GM23338 (cell line): Measurements from ENCODE around the gene ALDH9A1. TPM values are rescaled to one million over a fixed set of nuclear protein-coding genes. Genes with fewer than 3 reads are reported as not detected.

ENCODE experiments used
- CREB1 ChIP-seq: fragments of 250-450 bp; sonication (Bioruptor Pico); IDR thresholded peaks from 2 replicates; pipeline ENCODE4 v1.5.0; 2020; ENCODE audit warnings: low read depth, mild to moderate bottlenecking, moderate library complexity
- EZH2phosphoT487 ChIP-seq: fragments of 200-600 bp; sonication (generic); IDR thresholded peaks from one replicate; pipeline ENCODE4 v1.8.1; 2018; ENCODE audit warnings: antibody characterized with exemption; ENCODE audit not compliant: unreplicated experiment
- NANOG ChIP-seq: IDR thresholded peaks from 2 replicates; pipeline ENCODE4 v1.6.1; 2016; ENCODE audit warnings: antibody characterized with exemption, borderline replicate concordance
- POLR2AphosphoS5 ChIP-seq: IDR thresholded peaks from 2 replicates; pipeline ENCODE4 v1.6.1; 2016; ENCODE audit warnings: antibody characterized with exemption, low read depth
- STAT1 ChIP-seq: IDR thresholded peaks from one replicate; pipeline ENCODE4 v1.6.1; 2016; ENCODE audit warnings: antibody characterized with exemption; ENCODE audit not compliant: unreplicated experiment
- ZNF114 ChIP-seq: fragments of 250-450 bp; sonication (Bioruptor Pico); IDR thresholded peaks from 2 replicates; pipeline ENCODE4 v1.5.0; 2020; ENCODE audit warnings: mild to moderate bottlenecking, moderate library complexity
- ZNF331 ChIP-seq: fragments of 250-450 bp; sonication (Bioruptor Pico); IDR thresholded peaks from 2 replicates; pipeline ENCODE4 v1.5.0; 2020; ENCODE audit warnings: low read depth, mild to moderate bottlenecking, moderate library complexity
- polyA plus RNA-seq: library from polyadenylated mRNA; unstranded; fragments of >200 nt; fragmentation: Nextera tagmentation; extraction: Ambion mirVana; gene quantifications from 2 replicates; pipeline ENCODE4 v1.2.1, GENCODE V29; 2016
- total RNA-seq: library from RNA; depleted of rRNA; stranded (reverse); fragments of >200 nt; shearing (Covaris generic); gene quantifications from 2 replicates; pipeline ENCODE4 v1.2.3, GENCODE V29; 2014
- TF ChIP-seq, protein P1 (sequence below): fragments of 250-450 bp; sonication (Bioruptor Pico); IDR thresholded peaks from 2 replicates; pipeline ENCODE4 v1.5.0; 2020; ENCODE audit warnings: mild to moderate bottlenecking, moderate library complexity
- TF ChIP-seq, protein P2 (sequence below): IDR thresholded peaks from 2 replicates; pipeline ENCODE4 v1.6.1; 2016; ENCODE audit warnings: antibody characterized with exemption
- TF ChIP-seq, protein P3 (sequence below): IDR thresholded peaks from one replicate; pipeline ENCODE4 v1.6.1; 2018; ENCODE audit warnings: antibody characterized with exemption; ENCODE audit not compliant: unreplicated experiment
- TF ChIP-seq, protein P4 (sequence below), 2 experiments: fragments of 200-600 bp in 1 of 2; sonication (generic) in 1 of 2; conservative IDR thresholded peaks; 2 replicates each; pipeline versions ENCODE4 v1.5.1 to v1.6.1; 2016 to 2017; ENCODE audit warnings: antibody characterized with exemption in 2 of 2, low read depth in 2 of 2, mild to moderate bottlenecking in 2 of 2, moderate library complexity in 1 of 2

Gene ALDH9A1
- total and polyA plus RNA-seq, 2 experiments from 2014 or later: 50.6 to 59.2 TPM

DNA sequence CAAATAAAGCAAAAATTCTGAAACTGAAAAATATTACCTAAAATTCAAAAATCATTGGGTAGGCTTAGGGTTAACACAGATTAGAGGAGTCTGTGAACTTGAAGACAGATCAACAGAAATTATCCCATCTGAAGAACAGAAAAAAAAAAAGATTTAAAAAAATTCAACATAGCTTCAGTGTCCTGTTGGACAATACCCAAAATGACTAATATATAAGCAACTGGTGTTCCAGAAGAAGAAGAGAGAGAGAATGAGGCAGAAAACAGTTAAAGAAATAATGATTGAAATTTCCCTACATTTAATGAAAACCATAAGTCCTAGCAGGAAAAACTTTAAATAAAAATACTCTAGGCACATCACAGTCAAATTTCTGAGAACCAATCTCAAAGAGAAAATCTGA lies 38.8 kb upstream of the ALDH9A1 start (continued):
- TF ChIP-seq, protein P1, sequence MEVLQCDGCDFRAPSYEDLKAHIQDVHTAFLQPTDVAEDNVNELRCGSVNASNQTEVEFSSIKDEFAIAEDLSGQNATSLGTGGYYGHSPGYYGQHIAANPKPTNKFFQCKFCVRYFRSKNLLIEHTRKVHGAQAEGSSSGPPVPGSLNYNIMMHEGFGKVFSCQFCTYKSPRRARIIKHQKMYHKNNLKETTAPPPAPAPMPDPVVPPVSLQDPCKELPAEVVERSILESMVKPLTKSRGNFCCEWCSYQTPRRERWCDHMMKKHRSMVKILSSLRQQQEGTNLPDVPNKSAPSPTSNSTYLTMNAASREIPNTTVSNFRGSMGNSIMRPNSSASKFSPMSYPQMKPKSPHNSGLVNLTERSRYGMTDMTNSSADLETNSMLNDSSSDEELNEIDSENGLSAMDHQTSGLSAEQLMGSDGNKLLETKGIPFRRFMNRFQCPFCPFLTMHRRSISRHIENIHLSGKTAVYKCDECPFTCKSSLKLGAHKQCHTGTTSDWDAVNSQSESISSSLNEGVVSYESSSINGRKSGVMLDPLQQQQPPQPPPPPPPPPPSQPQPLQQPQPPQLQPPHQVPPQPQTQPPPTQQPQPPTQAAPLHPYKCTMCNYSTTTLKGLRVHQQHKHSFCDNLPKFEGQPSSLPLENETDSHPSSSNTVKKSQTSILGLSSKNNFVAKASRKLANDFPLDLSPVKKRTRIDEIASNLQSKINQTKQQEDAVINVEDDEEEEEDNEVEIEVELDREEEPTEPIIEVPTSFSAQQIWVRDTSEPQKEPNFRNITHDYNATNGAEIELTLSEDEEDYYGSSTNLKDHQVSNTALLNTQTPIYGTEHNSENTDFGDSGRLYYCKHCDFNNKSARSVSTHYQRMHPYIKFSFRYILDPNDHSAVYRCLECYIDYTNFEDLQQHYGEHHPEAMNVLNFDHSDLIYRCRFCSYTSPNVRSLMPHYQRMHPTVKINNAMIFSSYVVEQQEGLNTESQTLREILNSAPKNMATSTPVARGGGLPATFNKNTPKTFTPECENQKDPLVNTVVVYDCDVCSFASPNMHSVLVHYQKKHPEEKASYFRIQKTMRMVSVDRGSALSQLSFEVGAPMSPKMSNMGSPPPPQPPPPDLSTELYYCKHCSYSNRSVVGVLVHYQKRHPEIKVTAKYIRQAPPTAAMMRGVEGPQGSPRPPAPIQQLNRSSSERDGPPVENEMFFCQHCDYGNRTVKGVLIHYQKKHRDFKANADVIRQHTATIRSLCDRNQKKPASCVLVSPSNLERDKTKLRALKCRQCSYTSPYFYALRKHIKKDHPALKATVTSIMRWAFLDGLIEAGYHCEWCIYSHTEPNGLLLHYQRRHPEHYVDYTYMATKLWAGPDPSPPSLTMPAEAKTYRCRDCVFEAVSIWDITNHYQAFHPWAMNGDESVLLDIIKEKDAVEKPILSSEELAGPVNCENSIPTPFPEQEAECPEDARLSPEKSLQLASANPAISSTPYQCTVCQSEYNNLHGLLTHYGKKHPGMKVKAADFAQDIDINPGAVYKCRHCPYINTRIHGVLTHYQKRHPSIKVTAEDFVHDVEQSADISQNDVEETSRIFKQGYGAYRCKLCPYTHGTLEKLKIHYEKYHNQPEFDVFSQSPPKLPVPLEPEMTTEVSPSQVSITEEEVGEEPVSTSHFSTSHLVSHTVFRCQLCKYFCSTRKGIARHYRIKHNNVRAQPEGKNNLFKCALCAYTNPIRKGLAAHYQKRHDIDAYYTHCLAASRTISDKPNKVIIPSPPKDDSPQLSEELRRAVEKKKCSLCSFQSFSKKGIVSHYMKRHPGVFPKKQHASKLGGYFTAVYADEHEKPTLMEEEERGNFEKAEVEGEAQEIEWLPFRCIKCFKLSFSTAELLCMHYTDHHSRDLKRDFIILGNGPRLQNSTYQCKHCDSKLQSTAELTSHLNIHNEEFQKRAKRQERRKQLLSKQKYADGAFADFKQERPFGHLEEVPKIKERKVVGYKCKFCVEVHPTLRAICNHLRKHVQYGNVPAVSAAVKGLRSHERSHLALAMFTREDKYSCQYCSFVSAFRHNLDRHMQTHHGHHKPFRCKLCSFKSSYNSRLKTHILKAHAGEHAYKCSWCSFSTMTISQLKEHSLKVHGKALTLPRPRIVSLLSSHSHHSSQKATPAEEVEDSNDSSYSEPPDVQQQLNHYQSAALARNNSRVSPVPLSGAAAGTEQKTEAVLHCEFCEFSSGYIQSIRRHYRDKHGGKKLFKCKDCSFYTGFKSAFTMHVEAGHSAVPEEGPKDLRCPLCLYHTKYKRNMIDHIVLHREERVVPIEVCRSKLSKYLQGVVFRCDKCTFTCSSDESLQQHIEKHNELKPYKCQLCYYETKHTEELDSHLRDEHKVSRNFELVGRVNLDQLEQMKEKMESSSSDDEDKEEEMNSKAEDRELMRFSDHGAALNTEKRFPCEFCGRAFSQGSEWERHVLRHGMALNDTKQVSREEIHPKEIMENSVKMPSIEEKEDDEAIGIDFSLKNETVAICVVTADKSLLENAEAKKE (CRISPR knock-in tag): no peak
- TF ChIP-seq, protein P2, sequence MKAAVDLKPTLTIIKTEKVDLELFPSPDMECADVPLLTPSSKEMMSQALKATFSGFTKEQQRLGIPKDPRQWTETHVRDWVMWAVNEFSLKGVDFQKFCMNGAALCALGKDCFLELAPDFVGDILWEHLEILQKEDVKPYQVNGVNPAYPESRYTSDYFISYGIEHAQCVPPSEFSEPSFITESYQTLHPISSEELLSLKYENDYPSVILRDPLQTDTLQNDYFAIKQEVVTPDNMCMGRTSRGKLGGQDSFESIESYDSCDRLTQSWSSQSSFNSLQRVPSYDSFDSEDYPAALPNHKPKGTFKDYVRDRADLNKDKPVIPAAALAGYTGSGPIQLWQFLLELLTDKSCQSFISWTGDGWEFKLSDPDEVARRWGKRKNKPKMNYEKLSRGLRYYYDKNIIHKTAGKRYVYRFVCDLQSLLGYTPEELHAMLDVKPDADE: no peak
- TF ChIP-seq ZNF331 (CRISPR knock-in tag): no peak
- no peak for TF ChIP-seq NANOG
- TF ChIP-seq, protein P3, sequence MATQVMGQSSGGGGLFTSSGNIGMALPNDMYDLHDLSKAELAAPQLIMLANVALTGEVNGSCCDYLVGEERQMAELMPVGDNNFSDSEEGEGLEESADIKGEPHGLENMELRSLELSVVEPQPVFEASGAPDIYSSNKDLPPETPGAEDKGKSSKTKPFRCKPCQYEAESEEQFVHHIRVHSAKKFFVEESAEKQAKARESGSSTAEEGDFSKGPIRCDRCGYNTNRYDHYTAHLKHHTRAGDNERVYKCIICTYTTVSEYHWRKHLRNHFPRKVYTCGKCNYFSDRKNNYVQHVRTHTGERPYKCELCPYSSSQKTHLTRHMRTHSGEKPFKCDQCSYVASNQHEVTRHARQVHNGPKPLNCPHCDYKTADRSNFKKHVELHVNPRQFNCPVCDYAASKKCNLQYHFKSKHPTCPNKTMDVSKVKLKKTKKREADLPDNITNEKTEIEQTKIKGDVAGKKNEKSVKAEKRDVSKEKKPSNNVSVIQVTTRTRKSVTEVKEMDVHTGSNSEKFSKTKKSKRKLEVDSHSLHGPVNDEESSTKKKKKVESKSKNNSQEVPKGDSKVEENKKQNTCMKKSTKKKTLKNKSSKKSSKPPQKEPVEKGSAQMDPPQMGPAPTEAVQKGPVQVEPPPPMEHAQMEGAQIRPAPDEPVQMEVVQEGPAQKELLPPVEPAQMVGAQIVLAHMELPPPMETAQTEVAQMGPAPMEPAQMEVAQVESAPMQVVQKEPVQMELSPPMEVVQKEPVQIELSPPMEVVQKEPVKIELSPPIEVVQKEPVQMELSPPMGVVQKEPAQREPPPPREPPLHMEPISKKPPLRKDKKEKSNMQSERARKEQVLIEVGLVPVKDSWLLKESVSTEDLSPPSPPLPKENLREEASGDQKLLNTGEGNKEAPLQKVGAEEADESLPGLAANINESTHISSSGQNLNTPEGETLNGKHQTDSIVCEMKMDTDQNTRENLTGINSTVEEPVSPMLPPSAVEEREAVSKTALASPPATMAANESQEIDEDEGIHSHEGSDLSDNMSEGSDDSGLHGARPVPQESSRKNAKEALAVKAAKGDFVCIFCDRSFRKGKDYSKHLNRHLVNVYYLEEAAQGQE: no peak
- no peak for TF ChIP-seq POLR2AphosphoS5
- no peak for TF ChIP-seq CREB1 (CRISPR knock-in tag)
- TF ChIP-seq STAT1: no peak
- no peak for TF ChIP-seq ZNF114 (CRISPR knock-in tag)
- TF ChIP-seq, protein P4, sequence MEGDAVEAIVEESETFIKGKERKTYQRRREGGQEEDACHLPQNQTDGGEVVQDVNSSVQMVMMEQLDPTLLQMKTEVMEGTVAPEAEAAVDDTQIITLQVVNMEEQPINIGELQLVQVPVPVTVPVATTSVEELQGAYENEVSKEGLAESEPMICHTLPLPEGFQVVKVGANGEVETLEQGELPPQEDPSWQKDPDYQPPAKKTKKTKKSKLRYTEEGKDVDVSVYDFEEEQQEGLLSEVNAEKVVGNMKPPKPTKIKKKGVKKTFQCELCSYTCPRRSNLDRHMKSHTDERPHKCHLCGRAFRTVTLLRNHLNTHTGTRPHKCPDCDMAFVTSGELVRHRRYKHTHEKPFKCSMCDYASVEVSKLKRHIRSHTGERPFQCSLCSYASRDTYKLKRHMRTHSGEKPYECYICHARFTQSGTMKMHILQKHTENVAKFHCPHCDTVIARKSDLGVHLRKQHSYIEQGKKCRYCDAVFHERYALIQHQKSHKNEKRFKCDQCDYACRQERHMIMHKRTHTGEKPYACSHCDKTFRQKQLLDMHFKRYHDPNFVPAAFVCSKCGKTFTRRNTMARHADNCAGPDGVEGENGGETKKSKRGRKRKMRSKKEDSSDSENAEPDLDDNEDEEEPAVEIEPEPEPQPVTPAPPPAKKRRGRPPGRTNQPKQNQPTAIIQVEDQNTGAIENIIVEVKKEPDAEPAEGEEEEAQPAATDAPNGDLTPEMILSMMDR (conservative IDR thresholded peaks at IDR 0.05; ENCODE audit: low read depth in 2 of 2): no peak
- no peak for TF ChIP-seq EZH2phosphoT487
